ENCODE data around the gene ARSB.
"Not testable (repeated sequence)": the region's sequence is repeated elsewhere in the genome, so short reads cannot be mapped to it uniquely, and the experiment has no call there.

The ARSB gene

GRCh38 chr5:78958672-78959445, 26.3 kb downstream of the ARSB start:
- H3K4me3 ChIP-seq (ENCODE audit: low read depth, low read length), result no peak overlapping the region

DNA sequence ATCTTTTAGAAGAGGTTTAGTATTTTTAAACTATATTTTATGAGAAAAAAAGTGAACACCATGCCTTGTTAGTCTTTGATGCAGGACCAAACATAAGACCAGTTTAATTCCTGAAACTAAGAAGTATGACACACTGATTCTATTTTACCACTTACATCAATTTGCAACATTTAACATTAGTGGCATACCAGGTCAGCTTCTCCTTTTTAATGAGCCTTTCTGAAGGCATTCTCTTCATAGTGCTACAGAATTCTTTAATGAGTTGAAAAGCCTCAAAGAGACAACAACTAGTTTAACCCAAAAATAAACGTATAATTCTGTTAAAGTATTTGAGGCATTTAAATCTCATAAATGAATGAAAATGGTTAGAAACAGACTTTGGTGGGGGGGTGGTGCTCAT, 28.2 kb downstream of the ARSB start:
- no peak overlapping the region for H3K4me3 ChIP-seq (ENCODE audit: low read depth, low read length)

GRCh38 chr5:78953092-78953800, 31.9 kb downstream of the ARSB start:
- no peak overlapping the region for H3K4me3 ChIP-seq (ENCODE audit: low read depth, low read length)

- H3K4me3 ChIP-seq (ENCODE audit: low read depth, low read length), result no peak overlapping the region
Measured at GRCh38 chr5:78930721-78931120, 54.4 kb downstream of the ARSB start.

GRCh38 chr5:78929833-78930232, 55.3 kb downstream of the ARSB start:
- H3K4me3 ChIP-seq (ENCODE audit: low read depth, low read length), result no peak overlapping the region

- no peak overlapping the region for H3K4me3 ChIP-seq (ENCODE audit: low read depth, low read length)
Measured at GRCh38 chr5:78927657-78928282, 57.3 kb downstream of the ARSB start.

- H3K4me3 ChIP-seq (ENCODE audit: low read depth, low read length), result no peak overlapping the region
Measured at GRCh38 chr5:78926252-78926651, 58.9 kb downstream of the ARSB start.

DNA sequence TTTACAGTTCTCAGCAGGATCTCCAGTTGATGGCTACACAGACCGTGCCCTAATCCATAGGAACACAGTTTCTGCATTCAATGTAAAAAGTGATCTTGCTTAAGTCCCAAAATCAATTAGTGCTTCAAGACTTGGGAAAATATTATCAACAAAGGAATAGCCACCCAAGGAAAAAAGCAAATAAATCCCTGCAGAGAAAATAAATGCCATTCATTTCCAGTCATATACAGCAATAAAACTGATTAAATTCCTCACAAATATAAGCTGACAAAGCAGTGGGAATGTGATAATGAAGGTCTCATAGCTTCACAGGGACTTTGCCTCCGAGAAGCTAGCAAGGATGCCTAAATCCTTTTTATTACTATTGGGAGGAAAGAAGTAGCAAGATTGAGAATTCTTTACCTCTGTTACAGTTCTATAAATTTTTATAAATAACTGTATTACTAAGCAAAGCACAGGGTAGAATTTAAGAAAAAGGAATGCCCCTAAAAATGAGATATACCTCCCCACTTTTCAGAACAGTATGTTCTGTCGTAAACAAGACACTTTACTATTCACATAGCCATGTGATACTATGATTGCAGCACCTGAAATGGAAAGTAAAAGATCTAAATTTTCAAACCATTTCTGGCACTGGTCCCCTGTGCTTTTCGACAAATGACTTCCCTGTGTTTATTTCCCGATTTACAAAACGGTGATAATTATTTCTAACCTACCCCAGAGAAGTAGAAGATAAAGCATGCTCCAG, 59.8 kb downstream of the ARSB start:
- no peak overlapping the region for H3K4me3 ChIP-seq (ENCODE audit: low read depth, low read length)

DNA sequence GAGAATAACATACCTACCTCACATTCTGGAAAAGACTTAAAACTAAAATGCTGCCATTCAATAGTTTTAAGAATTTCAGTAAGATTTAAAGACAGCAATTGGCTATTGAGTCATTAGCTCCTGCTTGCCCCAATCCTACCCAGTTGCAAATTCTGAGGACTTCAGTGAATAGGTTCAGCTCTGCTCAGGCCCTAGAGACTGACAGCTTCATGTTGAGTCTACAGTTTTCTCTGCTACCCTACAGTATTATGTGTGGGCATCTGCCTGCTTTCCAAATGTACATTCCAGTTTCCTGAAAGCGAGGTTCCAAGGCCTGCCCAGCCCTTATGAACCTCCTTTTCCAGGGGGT, 61.5 kb downstream of the ARSB start:
- no peak overlapping the region for H3K4me3 ChIP-seq (ENCODE audit: low read depth, low read length)

- no peak overlapping the region for H3K4me3 ChIP-seq (ENCODE audit: low read depth, low read length)
Measured at GRCh38 chr5:78922879-78923621, 62.1 kb downstream of the ARSB start.

GRCh38 chr5:78920604-78921003, 64.5 kb downstream of the ARSB start:
- H3K4me3 ChIP-seq (ENCODE audit: low read depth, low read length), result no peak overlapping the region

DNA sequence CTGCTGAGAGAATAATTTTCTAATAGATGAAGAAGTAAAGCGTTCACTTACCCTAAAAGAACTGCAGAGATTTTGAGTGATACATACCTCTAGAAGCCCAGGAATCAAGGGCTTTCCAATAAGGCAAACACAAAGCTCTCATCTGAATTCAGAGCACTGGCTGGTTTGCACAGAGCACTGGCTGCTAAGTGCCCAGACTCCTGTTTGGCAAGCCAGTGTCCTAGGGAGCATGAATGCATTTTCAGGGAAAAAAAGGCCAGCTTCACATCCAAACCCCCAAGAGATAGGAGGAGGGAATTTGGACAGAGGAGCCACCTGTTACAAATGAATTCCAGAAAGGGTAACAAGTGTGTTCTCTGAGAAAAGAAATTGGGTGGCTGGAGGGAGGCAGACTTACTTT, 65.3 kb downstream of the ARSB start:
- no peak overlapping the region for H3K4me3 ChIP-seq (ENCODE audit: low read depth, low read length)

DNA sequence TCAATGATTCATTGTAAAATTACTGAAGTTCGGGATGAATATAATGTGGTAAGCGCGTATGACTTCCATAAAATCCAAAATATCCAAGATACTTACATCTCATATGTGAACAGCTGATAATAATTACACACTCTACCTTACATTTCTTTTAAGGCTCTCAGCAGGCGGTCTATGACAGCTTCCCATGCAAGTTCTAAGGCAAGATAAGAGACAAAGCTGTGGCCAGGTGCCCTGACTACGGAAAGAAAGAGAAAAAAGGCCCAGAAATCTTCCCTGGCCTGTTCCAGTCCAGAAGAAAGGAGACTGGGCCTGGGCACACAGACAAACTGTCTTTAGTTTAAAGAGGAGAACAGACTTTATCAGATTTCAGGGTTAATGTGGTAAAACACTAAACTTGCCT, 69.1 kb downstream of the ARSB start:
- H3K4me3 ChIP-seq (ENCODE audit: low read depth, low read length), result no peak overlapping the region

- H3K4me3 ChIP-seq (ENCODE audit: low read depth, low read length), result no peak overlapping the region
Measured at GRCh38 chr5:78915170-78915569, 69.9 kb downstream of the ARSB start.

GRCh38 chr5:78912811-78913210, 72.3 kb downstream of the ARSB start:
- H3K4me3 ChIP-seq (ENCODE audit: low read depth, low read length), result no peak overlapping the region

DNA sequence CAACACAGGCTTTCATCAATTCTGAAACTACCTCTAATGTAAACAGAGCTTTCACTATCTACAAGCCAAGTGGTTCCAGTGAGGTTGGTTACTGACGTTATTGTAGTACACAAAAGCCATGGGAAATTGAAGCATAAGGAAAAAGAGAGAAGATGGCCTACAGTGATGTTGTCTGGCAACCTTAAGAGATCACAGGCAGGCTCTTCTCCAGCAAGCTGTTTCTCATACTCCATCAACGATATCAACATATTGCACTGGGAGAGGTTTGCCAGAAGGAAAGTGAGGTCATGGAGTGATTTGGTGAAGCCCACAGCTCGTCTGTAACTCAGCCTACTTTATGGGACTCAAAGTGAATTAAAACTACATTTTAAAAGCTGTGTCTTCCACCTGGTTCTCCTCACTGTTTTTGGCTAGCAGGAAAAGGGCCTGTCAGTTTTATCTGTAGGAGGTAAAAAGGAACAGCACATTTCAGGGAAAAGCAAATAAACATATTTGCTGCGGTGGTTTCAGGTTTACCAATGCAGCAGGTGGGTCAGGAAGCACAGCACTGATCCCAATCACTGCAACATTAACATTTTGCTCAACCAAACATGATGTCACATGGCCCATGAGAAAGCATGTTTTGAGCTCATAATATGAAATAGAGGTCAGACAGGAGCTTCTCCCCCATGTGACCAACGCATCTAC, 72.9 kb downstream of the ARSB start:
- H3K4me3 ChIP-seq (ENCODE audit: low read depth, low read length), result no peak overlapping the region

- not testable (repeated sequence) for H3K4me3 ChIP-seq (ENCODE audit: low read depth, low read length)
Measured at GRCh38 chr5:78909224-78909983, 75.7 kb downstream of the ARSB start.

DNA sequence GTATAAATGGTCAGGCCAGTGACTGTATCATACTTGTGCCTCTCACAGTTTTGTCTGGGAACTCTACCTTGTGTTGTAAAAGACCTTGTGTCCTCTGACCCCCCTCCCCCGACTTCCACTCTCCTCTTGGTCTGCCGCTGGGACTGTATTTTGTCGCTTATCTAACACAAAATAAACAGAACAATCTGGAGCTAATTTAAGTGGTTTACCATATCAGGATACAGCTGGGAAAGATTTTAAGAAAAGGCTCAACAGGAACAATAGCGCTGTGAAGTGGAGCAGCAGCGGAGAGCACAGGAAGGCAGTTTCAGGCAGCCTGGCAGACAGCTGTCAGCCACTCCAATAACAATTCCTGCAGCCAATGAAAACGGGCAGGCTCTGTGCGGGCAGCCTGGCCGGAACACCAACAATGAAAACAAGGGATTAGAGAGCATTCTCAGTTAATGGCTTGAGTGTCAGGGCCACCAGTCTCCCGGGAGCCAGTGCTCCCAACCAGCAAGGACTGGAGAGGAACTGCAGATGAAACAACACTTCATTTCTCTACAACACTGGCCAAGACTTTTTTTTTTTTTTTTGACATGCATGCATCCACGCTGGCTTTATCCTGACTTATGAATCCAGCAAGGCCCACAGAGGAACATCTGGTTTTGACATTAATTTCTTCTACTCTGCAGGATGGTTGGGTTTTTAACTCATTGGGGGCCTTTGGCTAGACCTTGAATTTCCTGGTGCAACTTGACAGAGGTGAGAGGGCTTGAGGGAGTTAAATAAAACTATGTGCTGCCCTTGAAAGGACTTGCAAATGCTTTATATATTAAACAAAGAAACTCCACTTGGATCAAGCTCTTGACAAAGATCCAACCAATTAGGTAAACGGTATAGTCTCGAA, 76.7 kb downstream of the ARSB start:
- H3K4me3 ChIP-seq (ENCODE audit: low read depth, low read length), result no peak overlapping the region

All from iPS-11a (cell line).